K562 (cell line): Measurements from ENCODE around the gene FOXI1. TPM values are rescaled to one million over a fixed set of nuclear protein-coding genes. Genes with fewer than 3 reads are reported as not detected.

Experiments
- CEBPG ChIP-seq, 3 experiments: fragments of 200-800 bp in 1 of 3; sonication (Bioruptor generic) in 1 of 3; sonication (generic) in 1 of 3; formaldehyde crosslinking in 1 of 3; IDR thresholded peaks in 2 of 3; conservative IDR thresholded peaks in 1 of 3; 2 replicates each; pipeline versions ENCODE4 v1.6.1 to v1.8.0; 2016 to 2022; ENCODE audit warnings: missing compliant biosample characterization in 2 of 3, missing genetic modification characterization in 2 of 3, mild to moderate bottlenecking in 1 of 3, missing genetic modification reagents in 1 of 3
- CHD7 ChIP-seq: fragments of 200-600 bp; sonication (generic); IDR thresholded peaks from one replicate; pipeline ENCODE4 v1.6.1; 2012; ENCODE audit warnings: mild to moderate bottlenecking, low read depth, low read length, inconsistent platforms
- DMBX1 ChIP-seq: fragments of 250-450 bp; sonication (Bioruptor Pico); IDR thresholded peaks from 2 replicates; pipeline ENCODE4 v1.8.0; 2022; ENCODE audit warnings: inconsistent platforms, mild to moderate bottlenecking, moderate library complexity, borderline replicate concordance
- EHMT2 ChIP-seq: fragments of 450-650 bp; IDR thresholded peaks from 2 replicates; pipeline ENCODE4 v1.6.1; 2018; ENCODE audit warnings: antibody characterized with exemption
- HDAC1 ChIP-seq, 2 experiments: fragments of 450-650 bp; IDR thresholded peaks; 2 replicates each; pipeline ENCODE4 v1.6.1; 2016 to 2017; ENCODE audit warnings: inconsistent platforms in 1 of 2, mild to moderate bottlenecking in 1 of 2, moderate library complexity in 1 of 2
- HMGN3 ChIP-seq: IDR thresholded peaks from 2 replicates; pipeline ENCODE4 v1.6.1; 2011; ENCODE audit warnings: borderline replicate concordance, low read depth, mild to moderate bottlenecking, mixed read lengths, low read length; ENCODE audit not compliant: insufficient read length; ENCODE audit errors: extremely low read depth
- L3MBTL2 ChIP-seq: fragments of 450-650 bp; IDR thresholded peaks from 2 replicates; pipeline ENCODE4 v1.6.1; 2016; ENCODE audit warnings: mild to moderate bottlenecking, moderate library complexity
- MYC ChIP-seq, 2 experiments: fragments of 250-450 bp in 1 of 2; sonication (Bioruptor Pico) in 1 of 2; IDR thresholded peaks; 2 replicates each; pipeline versions ENCODE4 v1.5.1 to v1.6.1; 2012 to 2021; ENCODE audit warnings: low read depth in 2 of 2, borderline replicate concordance in 1 of 2, improper control_type of control experiment in 1 of 2, low read length in 1 of 2, mild to moderate bottlenecking in 1 of 2, moderate library complexity in 1 of 2
- NCOA2 ChIP-seq, 2 experiments: fragments of 450-650 bp; IDR thresholded peaks; 2 replicates each; pipeline ENCODE4 v1.6.1; 2018; ENCODE audit warnings: mild to moderate bottlenecking in 2 of 2, moderate library complexity in 1 of 2; ENCODE audit not compliant: partially characterized antibody in 2 of 2
- SNRNP70 ChIP-seq: fragments of 200-400 bp; formaldehyde crosslinking; optimal IDR thresholded peaks from 2 replicates; pipeline ENCODE3; 2017; ENCODE audit warnings: low read depth, low read length
- TFE3 ChIP-seq: fragments of 450-650 bp; formaldehyde crosslinking; IDR thresholded peaks from 2 replicates; pipeline ENCODE4 v1.4.0; 2020; ENCODE audit warnings: mild to moderate bottlenecking, mixed read lengths
- polyA plus RNA-seq, 8 experiments: library from polyadenylated mRNA; depleted of rRNA in 4 of 8; stranded (reverse) in 5 of 8; unstranded in 3 of 8; fragments of >200 nt; fragmentation: Nextera tagmentation in 2 of 8; fragmentation: Illumina TruSeq in 1 of 8; extraction: Ambion mirVana in 2 of 8; extraction: Trizol in 1 of 8; gene quantifications; 2 replicates each; pipeline versions ENCODE4 v1.2.1 to v1.2.3, GENCODE V29; 2011 to 2014; ENCODE audit warnings: inconsistent platforms in 1 of 8, missing spikeins in 1 of 8
- total RNA-seq, 7 experiments: library from RNA; depleted of rRNA in 6 of 7; stranded (reverse); fragments of >200 nt in 6 of 7; fragmentation: Illumina TruSeq in 2 of 7; extraction: Trizol in 2 of 7; gene quantifications; 2 replicates each; pipeline versions ENCODE4 v1.2.1 to v1.2.3, GENCODE V29; 2011 to 2021; ENCODE audit warnings: low replicate concordance in 1 of 7

FOXI1 gene
- total and polyA plus RNA-seq, 9 of the 15 experiments (the other 6 are each of a cell fraction or from before 2014, with no cell fraction given), result not detected

GRCh38 chr5:170145462-170145861 lies 39.8 kb downstream of the FOXI1 start (continued):
- TF ChIP-seq TFE3 (CRISPR knock-in tag) (peak; percentile 93), HMGN3 (no peak), DMBX1 (CRISPR knock-in tag) (no peak), HDAC1 (IDR thresholded peaks at IDR 0.05) (no peak), CHD7 (no peak), CEBPG (CRISPR knock-in tag; IDR thresholded peaks at IDR 0.05) (no peak), CEBPG (tag; conservative IDR thresholded peaks at IDR 0.05 in 1 of 2, IDR thresholded peaks at IDR 0.05 in 1 of 2) (0 out of 4 replicates have a peak, but pooled peaks of 1 of the 2 experiments have one; percentile 33), EHMT2 (no peak), L3MBTL2 (peak; percentile 30; the same call in 1 of the 2 replicates), MYC (IDR thresholded peaks at IDR 0.05; ENCODE audit: low read depth, low read length) (peak; percentile 25; the same call in 1 of the 2 replicates), MYC (CRISPR knock-in tag; IDR thresholded peaks at IDR 0.05; ENCODE audit: borderline replicate concordance, low read depth) (no peak), NCOA2 (IDR thresholded peaks at IDR 0.05; ENCODE audit: partially characterized antibody in 2 of 2) (no peak), SNRNP70 (no peak)
- TF ChIP-seq, all 486 proteins: peak for 10
